Liver (tissue), 9 donors: ENCODE results near the gene OPTC. TPM values are rescaled to one million over a fixed set of nuclear protein-coding genes. Genes with fewer than 3 reads are reported as not detected.

Experiments
- DNase-seq: peaks from one replicate; pipeline ENCODE4 v3.0.0-alpha.2; 2017; ENCODE audit warnings: low spot score
- H3K27ac ChIP-seq, 2 donors: one replicate each; pipeline ENCODE4 v1.7.0; 2013; ENCODE audit warnings: inconsistent platforms in 2 of 2, low read length in 2 of 2, control low read depth in 1 of 2, low read depth in 1 of 2, mild to moderate bottlenecking in 1 of 2
- H3K27me3 ChIP-seq, 4 donors: one replicate each; pipeline versions ENCODE4 v1.6.1 to v1.7.0; 2013; ENCODE audit warnings: low read length in 3 of 4, inconsistent platforms in 1 of 4, mild to moderate bottlenecking in 1 of 4, moderate library complexity in 1 of 4; ENCODE audit not compliant: control insufficient read depth in 4 of 4, insufficient read depth in 4 of 4
- H3K36me3 ChIP-seq, 4 donors: one replicate each; pipeline versions ENCODE4 v1.6.1 to v1.7.0; 2013; ENCODE audit warnings: low read length in 3 of 4, mild to moderate bottlenecking in 3 of 4, low read depth in 1 of 4, moderate library complexity in 1 of 4; ENCODE audit not compliant: control insufficient read depth in 4 of 4, insufficient read depth in 3 of 4
- H3K4me1 ChIP-seq, 4 donors: one replicate each; pipeline versions ENCODE4 v1.6.1 to v1.7.0; 2013; ENCODE audit warnings: low read length in 3 of 4, mild to moderate bottlenecking in 3 of 4, moderate library complexity in 1 of 4; ENCODE audit not compliant: control insufficient read depth in 4 of 4, insufficient read depth in 4 of 4
- H3K4me3 ChIP-seq, 3 donors: one replicate each; pipeline versions ENCODE4 v1.6.1 to v1.7.0; 2013; ENCODE audit warnings: low read length in 3 of 3, control low read depth in 1 of 3, low read depth in 1 of 3, mild to moderate bottlenecking in 1 of 3
- H3K9ac ChIP-seq, 2 donors: one replicate each; pipeline ENCODE4 v1.7.0; 2013; ENCODE audit warnings: low read length in 2 of 2, mild to moderate bottlenecking in 2 of 2, moderate library complexity in 2 of 2, control low read depth in 1 of 2, low read depth in 1 of 2
- H3K9me3 ChIP-seq, 4 donors: one replicate each; pipeline versions ENCODE4 v1.6.1 to v1.7.0; 2013; ENCODE audit warnings: low read length in 3 of 4; ENCODE audit not compliant: control insufficient read depth in 4 of 4
- EGR1 ChIP-seq, 2 donors: IDR thresholded peaks; 2 replicates each; pipeline ENCODE4 v1.6.1; 2016 to 2018; ENCODE audit warnings: antibody characterized with exemption in 2 of 2, low read depth in 2 of 2
- FOXA1 ChIP-seq: IDR thresholded peaks from 2 replicates; pipeline ENCODE4 v1.6.1; 2016; ENCODE audit warnings: antibody characterized with exemption
- FOXA2 ChIP-seq: IDR thresholded peaks from 2 replicates; pipeline ENCODE4 v1.6.1; 2016; ENCODE audit warnings: antibody characterized with exemption
- GABPA ChIP-seq, 2 donors: IDR thresholded peaks in 1 of 2; conservative IDR thresholded peaks in 1 of 2; 2 replicates each; pipeline ENCODE4 v1.6.1; 2016; ENCODE audit warnings: antibody characterized with exemption in 2 of 2, mild to moderate bottlenecking in 1 of 2, moderate library complexity in 1 of 2
- HNF4A ChIP-seq, 2 donors: conservative IDR thresholded peaks; 2 replicates each; pipeline ENCODE4 v1.6.1; 2016; ENCODE audit warnings: antibody characterized with exemption in 2 of 2, mild to moderate bottlenecking in 2 of 2
- HNF4G ChIP-seq: IDR thresholded peaks from 2 replicates; pipeline ENCODE4 v1.6.1; 2016; ENCODE audit warnings: antibody characterized with exemption
- JUND ChIP-seq, 2 donors: IDR thresholded peaks; 2 replicates each; pipeline ENCODE4 v1.6.1; 2016; ENCODE audit warnings: antibody characterized with exemption in 2 of 2
- RAD21 ChIP-seq, 2 donors: IDR thresholded peaks; 2 replicates each; pipeline ENCODE4 v1.6.1; 2016; ENCODE audit warnings: antibody characterized with exemption in 2 of 2, mild to moderate bottlenecking in 2 of 2
- RXRA ChIP-seq, 2 donors: IDR thresholded peaks; 2 replicates each; pipeline ENCODE4 v1.6.1; 2017 to 2018; ENCODE audit warnings: antibody characterized with exemption in 2 of 2, mild to moderate bottlenecking in 1 of 2
- SP1 ChIP-seq: IDR thresholded peaks from 2 replicates; pipeline ENCODE4 v1.6.1; 2018; ENCODE audit warnings: antibody characterized with exemption, mild to moderate bottlenecking
- TAF1 ChIP-seq: conservative IDR thresholded peaks from 2 replicates; pipeline ENCODE4 v1.6.1; 2016; ENCODE audit warnings: antibody characterized with exemption, mild to moderate bottlenecking
- YY1 ChIP-seq: IDR thresholded peaks from 2 replicates; pipeline ENCODE4 v1.6.1; 2016; ENCODE audit warnings: antibody characterized with exemption, mild to moderate bottlenecking
- WGBS: extraction: QIAGEN DNeasy Blood & Tissue Kit; methylation state at CpG from one replicate; pipeline ENCODE4 v1.1.7; 2013; 5-methylcytosine and 5-hydroxymethylcytosine counted together
- polyA plus RNA-seq, 2 donors: library from polyadenylated mRNA; stranded (reverse) in 1 of 2; unstranded in 1 of 2; fragments of 200-250 nt in 1 of 2; fragments of >200 nt in 1 of 2; fragmentation: Nextera tagmentation in 1 of 2; extraction: Ambion mirVana in 1 of 2; gene quantifications; one replicate each; pipeline versions ENCODE4 v1.2.1 to v1.2.3, GENCODE V29; 2013 to 2015
- total RNA-seq, 2 donors: library from RNA; depleted of rRNA; stranded (reverse); fragments of >200 nt; gene quantifications; one replicate each; pipeline ENCODE4 v1.2.3, GENCODE V29; 2014
- TF ChIP-seq, protein P1 (sequence below): IDR thresholded peaks from 2 replicates; pipeline ENCODE4 v1.6.1; 2016; ENCODE audit warnings: antibody characterized with exemption
- TF ChIP-seq, protein P2 (sequence below): fragments of 150-350 bp; IDR thresholded peaks from 2 replicates; pipeline ENCODE4 v1.5.1; 2017; ENCODE audit warnings: improper control_type of control experiment, low read depth, low read length; ENCODE audit not compliant: missing input control
- TF ChIP-seq, protein P3 (sequence below): IDR thresholded peaks from 2 replicates; pipeline ENCODE4 v1.6.1; 2016; ENCODE audit warnings: antibody characterized with exemption
- TF ChIP-seq, protein P4 (sequence below): IDR thresholded peaks from 2 replicates; pipeline ENCODE4 v1.6.1; 2016; ENCODE audit warnings: antibody characterized with exemption, mild to moderate bottlenecking
- TF ChIP-seq, protein P5 (sequence below): IDR thresholded peaks from 2 replicates; pipeline ENCODE4 v1.6.1; 2016; ENCODE audit warnings: antibody characterized with exemption
- donor health status: healthy.
- donor health status: healthy.
- donor health status: healthy.
- donor health status: healthy.
- donor health status: healthy.

Gene OPTC
- total and polyA plus RNA-seq, 4 donors, result not detected

DNA sequence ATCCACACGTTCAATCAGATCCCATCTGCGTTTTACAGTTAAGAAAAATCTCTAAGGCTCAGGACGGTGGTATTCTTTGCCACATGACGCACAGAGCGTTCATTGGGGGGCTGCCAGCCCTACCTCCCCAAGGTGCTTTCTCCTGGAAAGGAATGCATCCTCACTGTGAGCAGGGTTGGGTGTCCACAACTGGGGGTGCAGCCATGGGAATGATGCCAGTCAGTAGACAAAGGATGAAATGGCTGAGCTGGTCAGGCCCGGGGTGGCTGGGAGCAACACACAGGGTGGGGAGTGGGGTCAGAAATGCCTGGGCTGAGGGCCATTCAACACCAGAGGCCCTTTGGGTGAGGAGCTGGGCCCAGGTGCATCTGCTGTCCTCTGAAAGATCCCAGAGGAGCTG lies 25.9 kb downstream of the OPTC start:
- no peak overlapping the region for H3K4me3 ChIP-seq
- H3K9me3 ChIP-seq, result no peaks in the 10 kb centered on the region
- H3K27ac ChIP-seq, result no peak overlapping the region
- TF ChIP-seq TAF1 (no peak), RXRA (IDR thresholded peaks at IDR 0.05) (no peak), EGR1 (IDR thresholded peaks at IDR 0.05; ENCODE audit: low read depth in 2 of 2) (no peak), GABPA (IDR thresholded peaks at IDR 0.05 in 1 of 2, conservative IDR thresholded peaks at IDR 0.05 in 1 of 2) (no peak), JUND (IDR thresholded peaks at IDR 0.05) (no peak), RAD21 (IDR thresholded peaks at IDR 0.05) (no peak), SP1 (no peak), YY1 (no peak)
- TF ChIP-seq, protein P1, sequence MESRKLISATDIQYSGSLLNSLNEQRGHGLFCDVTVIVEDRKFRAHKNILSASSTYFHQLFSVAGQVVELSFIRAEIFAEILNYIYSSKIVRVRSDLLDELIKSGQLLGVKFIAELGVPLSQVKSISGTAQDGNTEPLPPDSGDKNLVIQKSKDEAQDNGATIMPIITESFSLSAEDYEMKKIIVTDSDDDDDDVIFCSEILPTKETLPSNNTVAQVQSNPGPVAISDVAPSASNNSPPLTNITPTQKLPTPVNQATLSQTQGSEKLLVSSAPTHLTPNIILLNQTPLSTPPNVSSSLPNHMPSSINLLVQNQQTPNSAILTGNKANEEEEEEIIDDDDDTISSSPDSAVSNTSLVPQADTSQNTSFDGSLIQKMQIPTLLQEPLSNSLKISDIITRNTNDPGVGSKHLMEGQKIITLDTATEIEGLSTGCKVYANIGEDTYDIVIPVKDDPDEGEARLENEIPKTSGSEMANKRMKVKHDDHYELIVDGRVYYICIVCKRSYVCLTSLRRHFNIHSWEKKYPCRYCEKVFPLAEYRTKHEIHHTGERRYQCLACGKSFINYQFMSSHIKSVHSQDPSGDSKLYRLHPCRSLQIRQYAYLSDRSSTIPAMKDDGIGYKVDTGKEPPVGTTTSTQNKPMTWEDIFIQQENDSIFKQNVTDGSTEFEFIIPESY, result no peak
- TF ChIP-seq, protein P2, sequence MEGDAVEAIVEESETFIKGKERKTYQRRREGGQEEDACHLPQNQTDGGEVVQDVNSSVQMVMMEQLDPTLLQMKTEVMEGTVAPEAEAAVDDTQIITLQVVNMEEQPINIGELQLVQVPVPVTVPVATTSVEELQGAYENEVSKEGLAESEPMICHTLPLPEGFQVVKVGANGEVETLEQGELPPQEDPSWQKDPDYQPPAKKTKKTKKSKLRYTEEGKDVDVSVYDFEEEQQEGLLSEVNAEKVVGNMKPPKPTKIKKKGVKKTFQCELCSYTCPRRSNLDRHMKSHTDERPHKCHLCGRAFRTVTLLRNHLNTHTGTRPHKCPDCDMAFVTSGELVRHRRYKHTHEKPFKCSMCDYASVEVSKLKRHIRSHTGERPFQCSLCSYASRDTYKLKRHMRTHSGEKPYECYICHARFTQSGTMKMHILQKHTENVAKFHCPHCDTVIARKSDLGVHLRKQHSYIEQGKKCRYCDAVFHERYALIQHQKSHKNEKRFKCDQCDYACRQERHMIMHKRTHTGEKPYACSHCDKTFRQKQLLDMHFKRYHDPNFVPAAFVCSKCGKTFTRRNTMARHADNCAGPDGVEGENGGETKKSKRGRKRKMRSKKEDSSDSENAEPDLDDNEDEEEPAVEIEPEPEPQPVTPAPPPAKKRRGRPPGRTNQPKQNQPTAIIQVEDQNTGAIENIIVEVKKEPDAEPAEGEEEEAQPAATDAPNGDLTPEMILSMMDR, result no peak
- TF ChIP-seq, protein P3, sequence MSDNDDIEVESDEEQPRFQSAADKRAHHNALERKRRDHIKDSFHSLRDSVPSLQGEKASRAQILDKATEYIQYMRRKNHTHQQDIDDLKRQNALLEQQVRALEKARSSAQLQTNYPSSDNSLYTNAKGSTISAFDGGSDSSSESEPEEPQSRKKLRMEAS, result no peak
- 91% methylated on average over 6 of the region's 6 CpGs for WGBS
- H3K36me3 ChIP-seq, result no peaks in the 10 kb centered on the region
- no peaks in the 10 kb centered on the region for H3K27me3 ChIP-seq
- no peak for DNase-seq
- H3K4me1 ChIP-seq, result no peaks in the 10 kb centered on the region
- H3K9ac ChIP-seq, result no peak overlapping the region

DNA sequence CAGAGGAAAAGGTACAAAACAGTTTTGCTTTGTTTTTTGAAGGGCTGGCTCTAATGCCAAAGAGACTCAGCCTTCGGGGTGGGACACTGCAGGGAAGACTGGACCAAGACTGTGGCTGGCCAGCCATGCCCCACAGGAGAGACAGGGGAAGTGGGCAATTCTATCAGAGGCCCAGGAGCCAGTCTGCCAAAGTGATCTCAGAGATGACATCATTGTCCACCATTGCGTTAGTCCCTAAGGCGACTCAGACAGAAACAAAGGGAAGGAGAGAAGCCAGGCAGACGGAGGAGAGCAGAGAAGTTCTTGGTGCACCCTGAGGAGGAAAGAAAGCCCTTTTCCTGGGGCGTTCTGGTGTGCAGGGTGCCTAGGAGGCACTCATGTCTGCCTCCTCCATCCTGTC lies 26.4 kb downstream of the OPTC start:
- no peak for DNase-seq
- TF ChIP-seq HNF4G, result no peak
- no peak for TF ChIP-seq HNF4A (conservative IDR thresholded peaks at IDR 0.05)
- TF ChIP-seq RAD21 (IDR thresholded peaks at IDR 0.05), result no peak
- TF ChIP-seq EGR1 (IDR thresholded peaks at IDR 0.05; ENCODE audit: low read depth in 2 of 2), result no peak
- TF ChIP-seq, protein P3, result no peak
- TF ChIP-seq JUND (IDR thresholded peaks at IDR 0.05), result no peak
- TF ChIP-seq FOXA2, result no peak
- TF ChIP-seq, protein P4, sequence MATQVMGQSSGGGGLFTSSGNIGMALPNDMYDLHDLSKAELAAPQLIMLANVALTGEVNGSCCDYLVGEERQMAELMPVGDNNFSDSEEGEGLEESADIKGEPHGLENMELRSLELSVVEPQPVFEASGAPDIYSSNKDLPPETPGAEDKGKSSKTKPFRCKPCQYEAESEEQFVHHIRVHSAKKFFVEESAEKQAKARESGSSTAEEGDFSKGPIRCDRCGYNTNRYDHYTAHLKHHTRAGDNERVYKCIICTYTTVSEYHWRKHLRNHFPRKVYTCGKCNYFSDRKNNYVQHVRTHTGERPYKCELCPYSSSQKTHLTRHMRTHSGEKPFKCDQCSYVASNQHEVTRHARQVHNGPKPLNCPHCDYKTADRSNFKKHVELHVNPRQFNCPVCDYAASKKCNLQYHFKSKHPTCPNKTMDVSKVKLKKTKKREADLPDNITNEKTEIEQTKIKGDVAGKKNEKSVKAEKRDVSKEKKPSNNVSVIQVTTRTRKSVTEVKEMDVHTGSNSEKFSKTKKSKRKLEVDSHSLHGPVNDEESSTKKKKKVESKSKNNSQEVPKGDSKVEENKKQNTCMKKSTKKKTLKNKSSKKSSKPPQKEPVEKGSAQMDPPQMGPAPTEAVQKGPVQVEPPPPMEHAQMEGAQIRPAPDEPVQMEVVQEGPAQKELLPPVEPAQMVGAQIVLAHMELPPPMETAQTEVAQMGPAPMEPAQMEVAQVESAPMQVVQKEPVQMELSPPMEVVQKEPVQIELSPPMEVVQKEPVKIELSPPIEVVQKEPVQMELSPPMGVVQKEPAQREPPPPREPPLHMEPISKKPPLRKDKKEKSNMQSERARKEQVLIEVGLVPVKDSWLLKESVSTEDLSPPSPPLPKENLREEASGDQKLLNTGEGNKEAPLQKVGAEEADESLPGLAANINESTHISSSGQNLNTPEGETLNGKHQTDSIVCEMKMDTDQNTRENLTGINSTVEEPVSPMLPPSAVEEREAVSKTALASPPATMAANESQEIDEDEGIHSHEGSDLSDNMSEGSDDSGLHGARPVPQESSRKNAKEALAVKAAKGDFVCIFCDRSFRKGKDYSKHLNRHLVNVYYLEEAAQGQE, result no peak
- TF ChIP-seq, protein P2, result no peak
- no peak for TF ChIP-seq FOXA1
- TF ChIP-seq, protein P5, sequence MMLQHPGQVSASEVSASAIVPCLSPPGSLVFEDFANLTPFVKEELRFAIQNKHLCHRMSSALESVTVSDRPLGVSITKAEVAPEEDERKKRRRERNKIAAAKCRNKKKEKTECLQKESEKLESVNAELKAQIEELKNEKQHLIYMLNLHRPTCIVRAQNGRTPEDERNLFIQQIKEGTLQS, result no peak
- no peak overlapping the region for H3K9ac ChIP-seq
- no peaks in the 10 kb centered on the region for H3K9me3 ChIP-seq
- H3K36me3 ChIP-seq, result no peaks in the 10 kb centered on the region
- H3K4me3 ChIP-seq, result no peak overlapping the region
- no peaks in the 10 kb centered on the region for H3K4me1 ChIP-seq
- no peak overlapping the region for H3K27ac ChIP-seq
- H3K27me3 ChIP-seq, result no peaks in the 10 kb centered on the region
- WGBS, result 92% methylated on average over 5 of the region's 5 CpGs
